Measurements from ENCODE around the gene ODAD4.

- TF ChIP-seq CTCF (IDR thresholded peaks at IDR 0.05; ENCODE audit: insufficient read depth, low read depth, low read length) (no peak), EZH2 (IDR thresholded peaks at IDR 0.05; ENCODE audit: insufficient read depth, low read length) (no peak)
Observed at GRCh38 chr17:41988418-41988817, 58.0 kb downstream of the ODAD4 start.
